Gastroesophageal sphincter (tissue), 3 donors: ENCODE results near the gene MED27.

Source experiments
- POLR2A ChIP-seq, 2 donors: fragments of 450-650 bp; IDR thresholded peaks; one replicate each; pipeline ENCODE4 v1.6.1; 2017; ENCODE audit warnings: antibody characterized with exemption in 2 of 2, mild to moderate bottlenecking in 2 of 2, moderate library complexity in 1 of 2
- POLR2AphosphoS5 ChIP-seq: sonication (generic); formaldehyde crosslinking; IDR thresholded peaks from one replicate; pipeline ENCODE4 v1.6.1; 2017; ENCODE audit warnings: antibody characterized with exemption
- TF ChIP-seq, protein P1 (sequence below), 4 experiments: fragments of 200-600 bp in 2 of 4; fragments of 450-650 bp in 2 of 4; sonication (generic) in 1 of 4; IDR thresholded peaks; one replicate each; pipeline ENCODE4 v1.5.1; 2017 to 2019; ENCODE audit warnings: antibody characterized with exemption in 4 of 4, mild to moderate bottlenecking in 2 of 4, moderate library complexity in 2 of 4

DNA sequence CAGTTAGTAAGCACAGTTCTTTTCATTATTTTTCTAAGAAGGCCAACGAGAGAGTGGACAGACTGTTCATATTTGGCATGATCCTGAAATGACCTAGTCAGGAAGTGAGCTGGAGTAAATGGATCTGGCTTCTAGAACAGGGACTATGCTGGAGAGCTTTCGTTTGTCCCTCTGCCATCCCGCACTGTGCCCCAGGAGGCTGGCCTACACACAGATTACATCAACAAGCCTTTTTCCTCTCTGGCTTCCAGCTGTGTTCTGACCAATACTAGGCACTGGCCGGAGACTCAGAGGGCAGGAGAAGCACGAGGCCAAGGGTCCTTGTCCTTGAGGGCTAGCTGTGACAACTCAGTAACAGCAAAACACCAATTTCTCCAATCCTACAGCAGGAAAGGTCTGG lies 127.8 kb downstream of the MED27 start:
- TF ChIP-seq, protein P1, sequence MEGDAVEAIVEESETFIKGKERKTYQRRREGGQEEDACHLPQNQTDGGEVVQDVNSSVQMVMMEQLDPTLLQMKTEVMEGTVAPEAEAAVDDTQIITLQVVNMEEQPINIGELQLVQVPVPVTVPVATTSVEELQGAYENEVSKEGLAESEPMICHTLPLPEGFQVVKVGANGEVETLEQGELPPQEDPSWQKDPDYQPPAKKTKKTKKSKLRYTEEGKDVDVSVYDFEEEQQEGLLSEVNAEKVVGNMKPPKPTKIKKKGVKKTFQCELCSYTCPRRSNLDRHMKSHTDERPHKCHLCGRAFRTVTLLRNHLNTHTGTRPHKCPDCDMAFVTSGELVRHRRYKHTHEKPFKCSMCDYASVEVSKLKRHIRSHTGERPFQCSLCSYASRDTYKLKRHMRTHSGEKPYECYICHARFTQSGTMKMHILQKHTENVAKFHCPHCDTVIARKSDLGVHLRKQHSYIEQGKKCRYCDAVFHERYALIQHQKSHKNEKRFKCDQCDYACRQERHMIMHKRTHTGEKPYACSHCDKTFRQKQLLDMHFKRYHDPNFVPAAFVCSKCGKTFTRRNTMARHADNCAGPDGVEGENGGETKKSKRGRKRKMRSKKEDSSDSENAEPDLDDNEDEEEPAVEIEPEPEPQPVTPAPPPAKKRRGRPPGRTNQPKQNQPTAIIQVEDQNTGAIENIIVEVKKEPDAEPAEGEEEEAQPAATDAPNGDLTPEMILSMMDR (IDR thresholded peaks at IDR 0.05): no peak
- TF ChIP-seq POLR2A (IDR thresholded peaks at IDR 0.05) (no peak), POLR2AphosphoS5 (no peak)
